ENCODE measurements around the gene PDHX. TPM values are rescaled to one million over a fixed set of nuclear protein-coding genes. Genes with fewer than 3 reads are reported as not detected.

PDHX gene
- total RNA-seq, 2 experiments from 2014 or later, result 28.0 to 29.7 TPM

- ChIA-PET POLR2A (interaction anchor here (0.6 kb wide), 1 partner anchor 35 kb away, joined by 3 read pairs; no protein-coding TSS in a partner anchor), CTCF (interaction anchor here (0.8 kb wide), 1 partner anchor 14 kb away, joined by 3 read pairs; no protein-coding TSS in a partner anchor)
- DNase-seq, result no peak
- Mint-ChIP-seq H3K27ac (no peak overlapping the region), H3K4me1 (peaks cover 19% of the 10 kb centered on the region), H3K36me3 (ENCODE audit: low read depth) (peaks cover 15% of the 10 kb centered on the region), H3K27me3 (no peaks in the 10 kb centered on the region), H3K9me3 (peaks cover 2% of the 10 kb centered on the region), H3K4me3 (no peak overlapping the region)
Measured at GRCh38 chr11:34940026-34940677, 23.7 kb downstream of the PDHX start.

DNA sequence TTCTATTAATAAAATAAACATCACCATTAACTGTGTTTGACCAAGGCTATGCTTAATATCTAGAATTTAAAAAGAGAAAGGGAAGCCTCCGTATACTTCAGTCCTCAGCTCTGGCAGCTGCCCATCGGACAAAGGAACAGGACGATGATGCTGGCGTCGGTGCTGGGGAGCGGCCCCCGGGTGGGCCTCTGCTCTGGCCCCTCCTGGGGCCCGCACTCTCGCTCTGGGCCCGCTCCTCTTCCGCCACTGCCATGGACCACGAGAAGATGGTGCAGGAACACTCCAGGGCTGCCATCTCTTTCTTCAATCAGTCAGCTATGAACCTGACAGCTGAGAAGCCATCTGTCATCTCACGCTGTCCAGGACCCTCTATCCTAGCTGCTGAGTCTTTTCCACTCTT lies 25.3 kb downstream of the PDHX start:
- peaks cover 2% of the 10 kb centered on the region for H3K9me3 Mint-ChIP-seq
- ChIA-PET POLR2A (no interaction called here), CTCF (interaction anchor here (0.6 to 0.7 kb wide), 2 partner anchors 13 to 1132 kb away, joined by 3 read pairs; no protein-coding TSS in a partner anchor)
- H3K4me1 Mint-ChIP-seq, result peaks cover 10% of the 10 kb centered on the region
- H3K4me3 Mint-ChIP-seq, result no peak overlapping the region
- DNase-seq, result no peak
- H3K27me3 Mint-ChIP-seq, result no peaks in the 10 kb centered on the region
- no peak overlapping the region for H3K27ac Mint-ChIP-seq
- peaks cover 19% of the 10 kb centered on the region for H3K36me3 Mint-ChIP-seq (ENCODE audit: low read depth)

DNA sequence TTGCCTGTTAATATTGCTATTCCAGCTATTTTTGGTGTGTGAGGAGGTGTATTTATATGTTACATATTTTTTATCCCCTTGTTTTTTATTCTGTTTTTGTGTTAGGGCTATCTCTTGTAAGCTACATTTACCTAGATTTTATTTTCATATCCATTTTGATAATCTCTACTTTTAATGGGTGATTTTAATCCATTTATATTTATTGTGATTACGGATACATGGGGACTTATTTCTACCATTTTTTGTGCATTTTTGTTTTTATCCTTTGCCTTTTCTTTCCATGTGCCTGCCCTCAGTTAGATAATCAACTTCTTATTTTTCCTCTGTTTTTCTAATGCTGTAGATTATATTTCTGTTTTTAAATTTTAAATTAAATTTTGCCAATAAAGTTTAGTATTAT lies 28.3 kb downstream of the PDHX start:
- H3K4me3 Mint-ChIP-seq, result no peak overlapping the region
- no peaks in the 10 kb centered on the region for H3K27me3 Mint-ChIP-seq
- ChIA-PET CTCF (no interaction called here), POLR2A (no interaction called here)
- no peaks in the 10 kb centered on the region for H3K4me1 Mint-ChIP-seq
- no peak overlapping the region for H3K27ac Mint-ChIP-seq
- peaks cover 2% of the 10 kb centered on the region for H3K9me3 Mint-ChIP-seq
- DNase-seq, result no peak
- H3K36me3 Mint-ChIP-seq (ENCODE audit: low read depth), result peaks cover 28% of the 10 kb centered on the region

DNA sequence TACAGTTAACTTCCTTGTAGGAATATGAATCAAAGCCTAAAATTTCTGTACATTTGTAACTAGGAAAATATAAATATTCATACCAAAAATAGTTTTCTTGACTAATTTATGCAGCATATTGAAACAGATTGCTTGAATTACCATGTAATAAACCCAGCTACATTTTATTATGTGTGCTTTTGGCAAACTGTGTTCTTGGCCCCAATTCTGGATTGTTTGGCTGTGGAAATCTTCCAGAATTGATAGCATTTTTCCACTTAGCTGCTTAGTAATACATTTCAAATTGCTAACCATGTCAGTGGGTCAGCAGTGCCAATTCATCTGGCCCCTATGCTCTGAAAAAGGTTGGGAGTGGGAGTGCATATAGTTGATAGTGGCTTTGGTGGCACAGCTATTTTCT lies 32.3 kb downstream of the PDHX start:
- POLR2A ChIA-PET, result no interaction called here

GRCh38 chr11:34953955-34954354 lies 37.5 kb downstream of the PDHX start:
- Mint-ChIP-seq H3K4me3 (no peak overlapping the region), H3K4me1 (no peaks in the 10 kb centered on the region), H3K27ac (no peak overlapping the region), H3K36me3 (ENCODE audit: low read depth) (peaks cover 11% of the 10 kb centered on the region), H3K9me3 (no peaks in the 10 kb centered on the region), H3K27me3 (no peaks in the 10 kb centered on the region)
- POLR2A ChIA-PET, result no interaction called here
- no peak for DNase-seq
- CTCF ChIA-PET, result no interaction called here

More for the DNA sequence above, 32.3 kb downstream of the PDHX start:
- H3K4me1 Mint-ChIP-seq, result no peaks in the 10 kb centered on the region
- peaks cover 2% of the 10 kb centered on the region for H3K9me3 Mint-ChIP-seq
- no peak for DNase-seq
- no peak overlapping the region for H3K4me3 Mint-ChIP-seq
- no peaks in the 10 kb centered on the region for H3K27me3 Mint-ChIP-seq
- peaks cover 32% of the 10 kb centered on the region for H3K36me3 Mint-ChIP-seq (ENCODE audit: low read depth)
- no peak overlapping the region for H3K27ac Mint-ChIP-seq
- CTCF ChIA-PET, result interaction anchor here (0.7 kb wide), 1 partner anchor 1565 kb away, joined by 3 read pairs; no protein-coding TSS in a partner anchor

GRCh38 chr11:34957206-34957605 lies 40.8 kb downstream of the PDHX start:
- H3K27ac Mint-ChIP-seq, result no peak overlapping the region
- peaks cover 14% of the 10 kb centered on the region for H3K36me3 Mint-ChIP-seq (ENCODE audit: low read depth)
- no peak for DNase-seq
- H3K27me3 Mint-ChIP-seq, result no peaks in the 10 kb centered on the region
- POLR2A ChIA-PET, result no interaction called here
- no peak overlapping the region for H3K4me3 Mint-ChIP-seq
- H3K4me1 Mint-ChIP-seq, result no peaks in the 10 kb centered on the region
- CTCF ChIA-PET, result interaction anchor here (0.6 kb wide), 1 partner anchor 76 kb away, joined by 5 read pairs; no protein-coding TSS in a partner anchor
- H3K9me3 Mint-ChIP-seq, result no peaks in the 10 kb centered on the region

DNA sequence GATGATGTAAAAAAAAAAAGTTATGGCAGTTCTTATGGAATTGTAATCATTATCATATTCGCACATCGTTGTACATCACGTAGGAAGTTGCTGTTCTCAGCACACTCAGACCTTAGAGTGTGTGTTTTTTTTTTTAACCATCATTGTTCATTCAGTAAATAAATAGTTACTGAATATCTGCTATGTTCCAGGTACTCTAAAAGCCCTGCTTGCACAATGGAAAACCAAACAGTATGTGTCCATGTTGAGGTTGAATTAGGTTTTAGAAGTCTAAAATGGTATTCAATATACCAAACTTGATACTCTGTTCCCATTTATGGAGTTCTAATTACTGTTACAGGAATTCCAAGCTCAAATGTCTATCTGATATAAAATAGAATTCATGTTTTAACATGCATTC lies 41.2 kb downstream of the PDHX start:
- no peaks in the 10 kb centered on the region for H3K9me3 Mint-ChIP-seq
- peaks cover 15% of the 10 kb centered on the region for H3K36me3 Mint-ChIP-seq (ENCODE audit: low read depth)
- no peak overlapping the region for H3K27ac Mint-ChIP-seq
- no peak for DNase-seq
- H3K27me3 Mint-ChIP-seq, result no peaks in the 10 kb centered on the region
- ChIA-PET CTCF (interaction anchor here (0.6 kb wide), 1 partner anchor 77 kb away, joined by 5 read pairs; no protein-coding TSS in a partner anchor), POLR2A (no interaction called here)
- H3K4me3 Mint-ChIP-seq, result no peak overlapping the region
- no peaks in the 10 kb centered on the region for H3K4me1 Mint-ChIP-seq

DNA sequence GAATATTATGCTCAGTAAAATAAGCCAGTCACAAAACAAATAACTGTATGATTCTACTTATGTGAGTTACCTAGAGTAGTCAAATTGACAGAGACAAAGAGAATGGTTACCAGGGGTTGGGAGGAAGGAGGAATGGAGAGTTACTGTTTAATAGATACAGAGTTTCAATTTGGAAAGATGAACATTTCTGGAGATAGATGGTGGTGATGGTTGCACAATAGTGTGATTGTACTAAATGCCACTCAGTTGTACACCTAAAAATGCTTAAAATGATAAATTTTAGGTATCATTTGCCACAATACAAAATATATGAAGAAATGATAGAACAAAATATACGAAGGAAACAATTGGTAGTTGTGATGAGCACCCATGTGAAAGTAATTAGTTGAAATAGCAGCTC lies 43.4 kb downstream of the PDHX start:
- Mint-ChIP-seq H3K9me3 (no peaks in the 10 kb centered on the region), H3K36me3 (ENCODE audit: low read depth) (peaks cover 11% of the 10 kb centered on the region), H3K27ac (no peak overlapping the region), H3K4me3 (no peak overlapping the region), H3K4me1 (no peaks in the 10 kb centered on the region), H3K27me3 (no peaks in the 10 kb centered on the region)
- POLR2A ChIA-PET, result no interaction called here
- DNase-seq, result no peak
- CTCF ChIA-PET, result no interaction called here

GRCh38 chr11:34960277-34960676 lies 43.9 kb downstream of the PDHX start:
- Mint-ChIP-seq H3K9me3 (no peaks in the 10 kb centered on the region), H3K27ac (no peak overlapping the region), H3K4me3 (no peak overlapping the region), H3K4me1 (no peaks in the 10 kb centered on the region), H3K36me3 (ENCODE audit: low read depth) (peaks cover 11% of the 10 kb centered on the region), H3K27me3 (no peaks in the 10 kb centered on the region)
- ChIA-PET CTCF (interaction anchor here (1.3 kb wide), 1 partner anchor 447 kb away, joined by 3 read pairs; the partner anchor contains the start of gene ELF5), POLR2A (no interaction called here)
- no peak for DNase-seq

DNA sequence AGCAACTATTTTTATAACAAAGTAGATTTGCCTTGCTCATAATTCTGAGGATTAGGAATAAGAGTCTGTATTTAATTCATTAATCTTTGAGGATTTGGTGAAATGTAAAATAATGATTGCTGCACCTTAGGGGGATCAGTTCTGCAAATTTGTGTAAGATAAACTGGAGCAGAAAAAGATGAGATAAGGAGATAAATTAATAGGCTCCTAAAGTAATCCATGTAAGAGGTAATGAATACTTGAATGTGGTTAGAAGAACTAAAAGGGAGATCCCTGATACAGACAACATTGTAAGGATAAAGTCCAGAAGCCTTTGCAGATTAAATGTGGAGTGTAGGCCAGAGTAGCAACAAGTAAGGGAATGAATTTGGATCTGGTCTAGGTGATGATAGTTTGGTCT lies 45.6 kb downstream of the PDHX start:
- POLR2A ChIA-PET, result no interaction called here
- Mint-ChIP-seq H3K27ac (no peak overlapping the region), H3K36me3 (ENCODE audit: low read depth) (peaks cover 14% of the 10 kb centered on the region), H3K9me3 (no peaks in the 10 kb centered on the region), H3K4me1 (no peaks in the 10 kb centered on the region), H3K27me3 (no peaks in the 10 kb centered on the region), H3K4me3 (no peak overlapping the region)
- CTCF ChIA-PET, result no interaction called here
- DNase-seq, result no peak

- Mint-ChIP-seq H3K4me3 (no peak overlapping the region), H3K27me3 (no peaks in the 10 kb centered on the region), H3K4me1 (no peaks in the 10 kb centered on the region), H3K36me3 (ENCODE audit: low read depth) (peaks cover 13% of the 10 kb centered on the region), H3K27ac (no peak overlapping the region), H3K9me3 (no peaks in the 10 kb centered on the region)
- POLR2A ChIA-PET, result interaction anchor here (1.2 kb wide), 1 partner anchor 43 kb away, joined by 3 read pairs; no protein-coding TSS in a partner anchor
- CTCF ChIA-PET, result no interaction called here
- DNase-seq, result no peak
Measured at GRCh38 chr11:34963351-34963750, 46.9 kb downstream of the PDHX start.

- Mint-ChIP-seq H3K9me3 (no peaks in the 10 kb centered on the region), H3K36me3 (ENCODE audit: low read depth) (peaks cover 16% of the 10 kb centered on the region), H3K4me1 (no peaks in the 10 kb centered on the region), H3K27ac (no peak overlapping the region), H3K4me3 (no peak overlapping the region), H3K27me3 (no peaks in the 10 kb centered on the region)
- CTCF ChIA-PET, result no interaction called here
- DNase-seq, result no peak
- POLR2A ChIA-PET, result interaction anchor here (1.1 kb wide), 1 partner anchor 49 kb away, joined by 3 read pairs; no protein-coding TSS in a partner anchor
Measured at GRCh38 chr11:34964610-34965331, 48.4 kb downstream of the PDHX start.

GRCh38 chr11:34968862-34969261 lies 52.4 kb downstream of the PDHX start:
- ChIA-PET POLR2A (no interaction called here), CTCF (no interaction called here)
- Mint-ChIP-seq H3K9me3 (no peaks in the 10 kb centered on the region), H3K4me3 (no peak overlapping the region), H3K27ac (no peak overlapping the region), H3K36me3 (ENCODE audit: low read depth) (peaks cover 40% of the 10 kb centered on the region), H3K4me1 (no peaks in the 10 kb centered on the region), H3K27me3 (no peaks in the 10 kb centered on the region)
- no peak for DNase-seq
